Esophagus muscularis mucosa (tissue), 4 donors: ENCODE data around the gene PHACTR1. TPM values are rescaled to one million over a fixed set of nuclear protein-coding genes. Genes with fewer than 3 reads are reported as not detected.

ENCODE experiments used
- DNase-seq: peaks from one replicate; pipeline ENCODE4 v3.0.0-alpha.2; 2017; ENCODE audit errors: extremely low spot score
- H3K27ac ChIP-seq, 4 donors: fragments of 200-600 bp; sonication (generic); replicated peaks in 1 of 4; 1 replicate in 3 of 4; 2 replicates in 1 of 4; pipeline ENCODE4 v1.5.1; 2016 to 2019; ENCODE audit warnings: mild to moderate bottlenecking in 1 of 4
- H3K27me3 ChIP-seq, 4 donors: fragments of 200-600 bp; sonication (generic); one replicate each; pipeline versions ENCODE4 v1.5.1 to v1.6.0; 2016 to 2019
- H3K36me3 ChIP-seq, 4 donors: fragments of 200-600 bp; sonication (generic); one replicate each; pipeline ENCODE4 v1.5.1; 2016 to 2019
- H3K4me1 ChIP-seq, 4 donors: fragments of 200-600 bp; sonication (generic); one replicate each; pipeline ENCODE4 v1.5.1; 2016 to 2019
- H3K4me3 ChIP-seq, 4 donors: fragments of 200-600 bp; sonication (generic); 1 replicate in 2 of 4; 2 replicates in 2 of 4; pipeline ENCODE4 v1.5.1; 2016 to 2019; ENCODE audit warnings: mild to moderate bottlenecking in 4 of 4, moderate library complexity in 1 of 4
- H3K9me3 ChIP-seq, 4 donors: fragments of 200-600 bp; sonication (generic); 1 replicate in 3 of 4; 2 replicates in 1 of 4; pipeline ENCODE4 v1.5.1; 2016 to 2019
- EP300 ChIP-seq: sonication (generic); formaldehyde crosslinking; IDR thresholded peaks from one replicate; pipeline ENCODE4 v1.6.1; 2017; ENCODE audit warnings: antibody characterized with exemption
- POLR2A ChIP-seq: fragments of 450-650 bp; IDR thresholded peaks from one replicate; pipeline ENCODE4 v1.6.1; 2017; ENCODE audit warnings: antibody characterized with exemption, moderate library complexity, mild to moderate bottlenecking, low read depth
- POLR2AphosphoS5 ChIP-seq, 2 donors: sonication (generic); formaldehyde crosslinking; IDR thresholded peaks; one replicate each; pipeline ENCODE4 v1.6.1; 2017; ENCODE audit warnings: antibody characterized with exemption in 2 of 2
- WGBS: methylation state at CpG from one replicate; pipeline ENCODE4 v1.1.5; 2018; 5-methylcytosine and 5-hydroxymethylcytosine counted together
- intact Hi-C: fragments of 100-400 bp; cut with DNase I; formaldehyde crosslinking; loops from one replicate; pipeline ENCODE4 v1.15.1; 2023
- total RNA-seq, 4 donors: library from RNA; depleted of rRNA; stranded (reverse); fragments of >200 nt; gene quantifications; one replicate each; pipeline versions ENCODE4 v1.1.0 to v1.2.1, GENCODE V29; 2016
- TF ChIP-seq, protein P1 (sequence below), 3 experiments: fragments of 200-600 bp in 2 of 3; fragments of 450-650 bp in 1 of 3; sonication (generic) in 2 of 3; IDR thresholded peaks; one replicate each; pipeline ENCODE4 v1.5.1; 2017 to 2019; ENCODE audit warnings: antibody characterized with exemption in 3 of 3, mild to moderate bottlenecking in 2 of 3, moderate library complexity in 1 of 3

Gene PHACTR1
- total RNA-seq, 4 donors from 2014 or later, result 0.83 to 4.2 (median 3.1) TPM

DNA sequence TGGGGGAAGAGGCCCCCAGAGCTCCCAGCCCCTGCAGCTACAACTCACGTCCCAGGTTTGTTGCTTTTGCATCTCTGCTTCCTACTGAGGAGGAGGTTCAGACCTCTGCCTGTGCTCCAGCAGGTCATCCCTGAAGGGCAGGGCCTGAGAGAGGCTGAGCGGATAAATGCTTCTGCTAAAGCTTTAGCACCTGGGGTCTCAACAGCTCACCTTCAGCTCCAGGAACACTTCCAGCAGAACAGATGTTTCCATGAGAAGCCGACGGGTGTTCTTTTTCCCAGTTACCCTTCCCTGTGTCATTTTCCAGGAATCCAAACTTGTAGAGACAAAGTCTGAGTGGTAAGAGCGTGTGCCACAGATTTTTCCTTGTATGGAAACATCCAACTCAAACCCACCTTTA lies 403.0 kb downstream of the PHACTR1 start:
- Histone ChIP-seq H3K4me1 (peaks cover 0 to 4% (median 0%) of the 10 kb centered on the region in 4 donors), H3K27me3 (no peaks in the 10 kb centered on the region), H3K4me3 (no peak overlapping the region), H3K36me3 (no peaks in the 10 kb centered on the region), H3K27ac (no peak overlapping the region), H3K9me3 (no peaks in the 10 kb centered on the region)
- TF ChIP-seq, protein P1, sequence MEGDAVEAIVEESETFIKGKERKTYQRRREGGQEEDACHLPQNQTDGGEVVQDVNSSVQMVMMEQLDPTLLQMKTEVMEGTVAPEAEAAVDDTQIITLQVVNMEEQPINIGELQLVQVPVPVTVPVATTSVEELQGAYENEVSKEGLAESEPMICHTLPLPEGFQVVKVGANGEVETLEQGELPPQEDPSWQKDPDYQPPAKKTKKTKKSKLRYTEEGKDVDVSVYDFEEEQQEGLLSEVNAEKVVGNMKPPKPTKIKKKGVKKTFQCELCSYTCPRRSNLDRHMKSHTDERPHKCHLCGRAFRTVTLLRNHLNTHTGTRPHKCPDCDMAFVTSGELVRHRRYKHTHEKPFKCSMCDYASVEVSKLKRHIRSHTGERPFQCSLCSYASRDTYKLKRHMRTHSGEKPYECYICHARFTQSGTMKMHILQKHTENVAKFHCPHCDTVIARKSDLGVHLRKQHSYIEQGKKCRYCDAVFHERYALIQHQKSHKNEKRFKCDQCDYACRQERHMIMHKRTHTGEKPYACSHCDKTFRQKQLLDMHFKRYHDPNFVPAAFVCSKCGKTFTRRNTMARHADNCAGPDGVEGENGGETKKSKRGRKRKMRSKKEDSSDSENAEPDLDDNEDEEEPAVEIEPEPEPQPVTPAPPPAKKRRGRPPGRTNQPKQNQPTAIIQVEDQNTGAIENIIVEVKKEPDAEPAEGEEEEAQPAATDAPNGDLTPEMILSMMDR (IDR thresholded peaks at IDR 0.05), result no peak
- no peak for TF ChIP-seq EP300
- no peak for DNase-seq
- intact Hi-C loops, result no loop called here
- 83% methylated on average over 5 of the region's 5 CpGs for WGBS

DNA sequence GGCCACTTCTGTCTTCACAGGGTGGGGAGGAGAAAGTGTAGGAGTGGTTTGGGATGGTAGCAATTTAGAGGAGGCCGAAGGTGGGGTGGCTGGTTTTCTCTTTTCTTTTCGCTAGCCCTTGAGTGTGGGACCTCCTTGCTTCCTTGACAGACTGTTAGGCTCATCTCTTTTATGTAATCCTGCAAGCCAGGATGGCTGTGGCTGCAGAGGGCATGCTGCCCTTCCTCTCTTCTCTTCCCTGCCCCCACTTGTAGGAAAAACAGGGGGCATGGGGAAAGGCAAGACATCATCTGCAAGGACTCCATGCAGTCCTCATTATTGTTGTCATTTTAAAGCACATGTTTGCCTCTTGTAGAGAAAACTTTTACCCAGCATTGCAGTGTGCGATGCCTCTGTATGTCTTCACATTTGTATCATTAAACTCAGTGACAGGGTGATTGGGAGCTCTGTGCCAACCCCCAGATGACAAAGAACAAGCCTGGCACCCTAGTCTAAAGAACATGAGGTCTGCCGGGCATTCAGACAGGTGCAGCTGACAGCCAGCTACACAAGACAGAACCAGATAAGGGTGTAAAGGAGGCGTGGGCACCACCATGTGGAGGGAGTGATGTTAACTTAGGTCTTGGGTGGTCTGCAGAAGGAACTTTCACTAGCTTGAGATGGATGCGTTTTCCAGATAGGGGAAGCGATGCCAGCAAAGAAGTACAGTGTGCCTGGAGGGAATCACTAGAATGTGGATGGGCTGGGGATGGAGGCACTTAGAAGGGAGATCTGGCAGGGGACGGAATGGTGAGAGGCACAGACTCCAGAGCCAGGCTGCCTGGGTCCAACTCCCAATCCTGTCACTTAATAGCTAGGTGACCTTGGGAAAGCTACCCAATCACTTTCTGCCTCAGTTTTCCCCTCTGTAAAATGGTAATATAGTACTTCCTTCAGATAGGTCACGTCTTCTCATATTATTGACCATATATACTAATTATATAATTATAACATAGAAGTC lies 404.2 kb downstream of the PHACTR1 start:
- no peaks in the 10 kb centered on the region for H3K4me1 ChIP-seq
- TF ChIP-seq EP300 (no peak), POLR2AphosphoS5 (IDR thresholded peaks at IDR 0.05) (no peak), POLR2A (no peak)
- TF ChIP-seq, protein P1 (IDR thresholded peaks at IDR 0.05), result no peak
- DNase-seq, result no peak
- intact Hi-C loops, result no loop called here
- WGBS, result 65% methylated on average over 9 of the region's 9 CpGs
- no peaks in the 10 kb centered on the region for H3K27me3 ChIP-seq
- H3K27ac ChIP-seq, result no peak overlapping the region
- no peaks in the 10 kb centered on the region for H3K9me3 ChIP-seq
- H3K4me3 ChIP-seq, result no peak overlapping the region
- no peaks in the 10 kb centered on the region for H3K36me3 ChIP-seq

DNA sequence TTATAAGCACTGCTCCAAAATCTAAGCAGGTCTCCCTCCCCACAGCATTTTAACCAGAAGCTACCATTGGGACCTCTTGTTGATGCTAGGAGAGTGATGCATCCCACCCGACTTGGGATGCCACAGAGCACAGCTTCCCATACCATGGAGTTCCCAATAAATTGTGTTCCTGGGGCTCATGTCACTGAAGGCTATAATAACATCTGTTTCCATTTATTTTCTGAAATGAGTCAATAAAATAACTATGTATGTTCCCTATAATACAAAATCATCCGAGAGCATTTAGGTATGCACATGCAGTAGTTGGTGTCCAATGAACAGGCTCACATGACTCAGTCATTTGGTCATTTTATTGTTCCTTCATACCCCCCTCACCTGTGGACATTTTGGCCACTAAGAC lies 407.6 kb downstream of the PHACTR1 start:
- Histone ChIP-seq H3K36me3 (no peaks in the 10 kb centered on the region), H3K27me3 (no peaks in the 10 kb centered on the region), H3K27ac (no peak overlapping the region), H3K4me3 (no peak overlapping the region), H3K9me3 (no peaks in the 10 kb centered on the region), H3K4me1 (no peaks in the 10 kb centered on the region)
- intact Hi-C loops, result no loop called here
- 100% methylated on average over 2 of the region's 2 CpGs for WGBS
- TF ChIP-seq EP300 (no peak), POLR2AphosphoS5 (IDR thresholded peaks at IDR 0.05) (no peak), POLR2A (no peak)
- TF ChIP-seq, protein P1 (IDR thresholded peaks at IDR 0.05), result no peak
- DNase-seq, result no peak

DNA sequence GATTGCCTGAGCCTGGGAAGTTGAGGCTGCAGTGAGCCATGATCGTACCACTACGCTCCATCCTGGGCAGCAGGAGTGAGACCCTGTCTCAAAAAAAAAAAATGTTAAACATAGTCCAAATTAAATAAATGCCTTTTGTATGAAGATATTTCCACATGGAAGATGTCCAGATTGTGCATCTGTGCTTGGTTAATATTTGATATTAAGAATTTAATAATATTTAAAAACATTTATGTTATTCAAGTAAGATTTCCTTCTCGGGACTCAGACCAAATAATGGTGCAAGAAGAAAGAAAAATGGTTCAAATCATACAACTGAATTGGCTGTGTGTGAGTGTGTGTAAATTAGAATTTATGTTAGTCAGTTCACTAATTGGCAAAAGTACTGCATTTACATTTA lies 409.3 kb downstream of the PHACTR1 start:
- H3K4me1 ChIP-seq, result no peaks in the 10 kb centered on the region
- H3K27ac ChIP-seq, result no peak overlapping the region
- no peak for DNase-seq
- TF ChIP-seq EP300 (no peak), POLR2AphosphoS5 (IDR thresholded peaks at IDR 0.05) (no peak), POLR2A (no peak)
- TF ChIP-seq, protein P1 (IDR thresholded peaks at IDR 0.05), result no peak
- H3K9me3 ChIP-seq, result no peaks in the 10 kb centered on the region
- intact Hi-C loops, result no loop called here
- no peaks in the 10 kb centered on the region for H3K36me3 ChIP-seq
- no peaks in the 10 kb centered on the region for H3K27me3 ChIP-seq
- 88% methylated on average over 3 of the region's 3 CpGs for WGBS
- H3K4me3 ChIP-seq, result no peak overlapping the region
